Endothelial cell of umbilical vein (primary cell): ENCODE measurements around the gene TSHZ1. TPM values are rescaled to one million over a fixed set of nuclear protein-coding genes. Genes with fewer than 3 reads are reported as not detected.

ENCODE experiments used
- BruUV-seq: library from RNA; stranded (reverse); fragments of 400-500 nt; replicated peaks from 2 replicates; lab custom pipeline; 2021; lab: Mats Ljungman, UMichigan
- CTCF ChIA-PET: fragments of 300-600, 350-600 bp; sonication (Branson Sonifier 250); formaldehyde crosslinking; loops from one replicate; lab custom pipeline; 2021; ENCODE audit warnings: antibody characterized with exemption, inconsistent platforms; lab: Charles Lee
- POLR2A ChIA-PET: fragments of 300-600, 350-600 bp; sonication (Branson Sonifier 250); formaldehyde crosslinking; loops from one replicate; lab custom pipeline; 2021; ENCODE audit warnings: antibody characterized with exemption, inconsistent platforms; lab: Charles Lee
- DNase-seq: peaks from one replicate; pipeline ENCODE4 v3.0.0-alpha.2; 2011; ENCODE audit warnings: low read depth, low spot score
- FAIRE-seq: peaks from 2 replicates; lab custom pipeline; 2011; peaks lifted over from hg19 to GRCh38; lab: Jason Lieb, UNC
- H2AFZ ChIP-seq: 2 replicates; pipeline ENCODE4 v1.6.0; 2012; ENCODE audit warnings: low read depth, low read length, control low read depth, inconsistent platforms
- H3K27ac ChIP-seq: 2 replicates; pipeline ENCODE4 v1.5.1; 2011; ENCODE audit warnings: low read depth, mild to moderate bottlenecking, control low read depth, low read length, moderate library complexity; ENCODE audit not compliant: insufficient read depth
- H3K27me3 ChIP-seq, 2 experiments: 2 replicates each; pipeline versions ENCODE4 v1.6.0 to v1.6.1; 2011; ENCODE audit warnings: low read length in 2 of 2, mixed read lengths in 1 of 2; ENCODE audit not compliant: control insufficient read depth in 2 of 2, insufficient read depth in 2 of 2
- H3K36me3 ChIP-seq, 2 experiments: 2 replicates in 1 of 2; 3 replicates in 1 of 2; pipeline ENCODE4 v1.5.1; 2011; ENCODE audit warnings: low read length in 2 of 2, mild to moderate bottlenecking in 1 of 2, moderate library complexity in 1 of 2; ENCODE audit not compliant: control insufficient read depth in 2 of 2, insufficient read depth in 2 of 2; ENCODE audit errors: extremely low read depth in 1 of 2
- H3K4me1 ChIP-seq: 3 replicates; pipeline ENCODE4 v1.5.1; 2011; ENCODE audit warnings: mild to moderate bottlenecking, low read length; ENCODE audit not compliant: control insufficient read depth, insufficient read depth; ENCODE audit errors: extremely low read depth
- H3K4me2 ChIP-seq: 2 replicates; pipeline ENCODE4 v1.6.1; 2011; ENCODE audit warnings: low read length, control low read depth, mixed read lengths; ENCODE audit not compliant: insufficient read depth
- H3K4me3 ChIP-seq, 3 experiments: fragments of 200-600 bp in 1 of 3; sonication (generic), shearing (Covaris generic) in 1 of 3; replicated peaks in 1 of 3; 2 replicates each; pipeline ENCODE4 v1.5.1; 2011 to 2016; ENCODE audit warnings: control low read depth in 3 of 3, low read length in 3 of 3, mild to moderate bottlenecking in 2 of 3, inconsistent platforms in 1 of 3, low read depth in 1 of 3, moderate library complexity in 1 of 3; ENCODE audit not compliant: insufficient read depth in 1 of 3
- H3K79me2 ChIP-seq: 2 replicates; pipeline ENCODE4 v1.6.0; 2012; ENCODE audit warnings: low read length, inconsistent platforms; ENCODE audit not compliant: control insufficient read depth, insufficient read depth
- H3K9ac ChIP-seq: replicated peaks from 2 replicates; pipeline ENCODE3; 2011; ENCODE audit warnings: low read length, control low read depth; ENCODE audit not compliant: insufficient read depth; ENCODE audit errors: extremely low read depth
- H3K9me1 ChIP-seq: replicated peaks from 3 replicates; pipeline ENCODE4 v1.6.0; 2011; ENCODE audit warnings: mild to moderate bottlenecking, low read length; ENCODE audit not compliant: control insufficient read depth, insufficient read depth; ENCODE audit errors: extremely low read depth
- H3K9me3 ChIP-seq: replicated peaks from 2 replicates; pipeline ENCODE4 v1.5.1; 2012; ENCODE audit warnings: low read length, inconsistent platforms; ENCODE audit not compliant: control insufficient read depth, insufficient read depth
- H4K20me1 ChIP-seq: replicated peaks from 2 replicates; pipeline ENCODE3; 2011; ENCODE audit warnings: mild to moderate bottlenecking, low read length; ENCODE audit not compliant: control insufficient read depth, insufficient read depth; ENCODE audit errors: extremely low read depth
- CTCF ChIP-seq, 2 donors: IDR thresholded peaks; 1 replicate in 1 of 2; 2 replicates in 1 of 2; pipeline ENCODE4 v1.5.1; 2011; ENCODE audit warnings: low read length in 2 of 2, mild to moderate bottlenecking in 2 of 2, moderate library complexity in 2 of 2, control low read depth in 1 of 2, inconsistent platforms in 1 of 2, low read depth in 1 of 2; ENCODE audit not compliant: insufficient read depth in 1 of 2; ENCODE audit errors: extremely low read depth in 1 of 2
- EZH2 ChIP-seq: IDR thresholded peaks from 2 replicates; pipeline ENCODE4 v1.6.1; 2012; ENCODE audit warnings: borderline replicate concordance, low read depth, mild to moderate bottlenecking, moderate library complexity, low read length, inconsistent platforms; ENCODE audit not compliant: severe bottlenecking
- FOS ChIP-seq: IDR thresholded peaks from 2 replicates; pipeline ENCODE4 v1.6.1; 2011; ENCODE audit warnings: mild to moderate bottlenecking, low read length, moderate library complexity, borderline replicate concordance; ENCODE audit not compliant: insufficient read depth
- GATA2 ChIP-seq: IDR thresholded peaks from 2 replicates; pipeline ENCODE4 v1.7.0; 2011; ENCODE audit warnings: low read depth, mild to moderate bottlenecking, moderate library complexity, mixed read lengths, low read length; ENCODE audit not compliant: insufficient read length, insufficient read depth
- JUN ChIP-seq: IDR thresholded peaks from 2 replicates; pipeline ENCODE4 v1.6.1; 2011; ENCODE audit warnings: borderline replicate concordance, low read depth; ENCODE audit not compliant: insufficient read length, insufficient read depth
- MAX ChIP-seq: IDR thresholded peaks from 2 replicates; pipeline ENCODE4 v1.6.1; 2011; ENCODE audit not compliant: insufficient read depth, insufficient read length
- MYC ChIP-seq: IDR thresholded peaks from one replicate; pipeline ENCODE4 v1.6.1; 2011; ENCODE audit warnings: mild to moderate bottlenecking, low read depth, low read length
- POLR2AphosphoS5 ChIP-seq: IDR thresholded peaks from 2 replicates; pipeline ENCODE4 v1.6.1; 2012; ENCODE audit warnings: low read depth, mild to moderate bottlenecking, control low read depth, low read length, moderate library complexity; ENCODE audit not compliant: insufficient read depth
- dilution Hi-C: fragments of 300-500 bp; cut with MboI; formaldehyde crosslinking; loops from one replicate; pipeline ENCODE4 v1.15.0; 2019; ENCODE audit warnings: low sequenced_read_pairs; ENCODE audit not compliant: extremely low pct_ligation_motif_present
- intact Hi-C: fragments of 100-400 bp; cut with micrococcal nuclease; formaldehyde crosslinking; loops from one replicate; pipeline ENCODE4 v1.10.0; 2022
- polyA plus RNA-seq, 4 experiments: library from polyadenylated mRNA; depleted of rRNA in 3 of 4; stranded (reverse) in 3 of 4; unstranded in 1 of 4; fragments of >200 nt; gene quantifications; 2 replicates each; pipeline versions ENCODE4 v1.2.1 to v1.2.3, GENCODE V29; 2011 to 2012; ENCODE audit warnings: missing spikeins in 1 of 4
- total RNA-seq: library from RNA; stranded (reverse); gene quantifications from 2 replicates; pipeline ENCODE4 v1.2.3, GENCODE V29; 2021

Gene TSHZ1
- total and polyA plus RNA-seq, 2 donors (not counting 3 experiments of a cell fraction or from before 2014, with no cell fraction given), result 4.2 to 10.2 TPM

GRCh38 chr18:75264926-75265597 is 54.5 kb downstream of the TSHZ1 start:
- dilution Hi-C loops (no loop called here), intact Hi-C loops (loop anchor here (5.0 kb wide), 1 partner anchor 53 kb away; the partner anchor contains the start of gene TSHZ1)
- Histone ChIP-seq H3K27me3 (no peaks in the 10 kb centered on the region), H3K9me1 (no peaks in the 10 kb centered on the region), H3K9ac (no peak overlapping the region), H3K4me2 (peak overlapping the region; percentile 25), H3K4me1 (peaks cover 19% of the 10 kb centered on the region), H3K79me2 (no peaks in the 10 kb centered on the region), H2AFZ (no peak overlapping the region), H4K20me1 (no peaks in the 10 kb centered on the region), H3K27ac (no peak overlapping the region), H3K36me3 (no peaks in the 10 kb centered on the region), H3K4me3 (no peak overlapping the region), H3K9me3 (no peaks in the 10 kb centered on the region)
- POLR2A ChIA-PET, result no interaction called here
- no TSS peak for BruUV-seq
- CTCF ChIA-PET, result interaction anchor here (0.5 to 1.6 kb wide), 4 partner anchors 12 to 612 kb away, joined by 3 to 4 read pairs (median 4); no protein-coding TSS in a partner anchor
- no peak for TF ChIP-seq MAX
- no peak for TF ChIP-seq EZH2
- TF ChIP-seq GATA2, result no peak
- TF ChIP-seq FOS, result no peak
- TF ChIP-seq POLR2AphosphoS5, result no peak
- no peak for TF ChIP-seq MYC
- no peak for TF ChIP-seq CTCF (IDR thresholded peaks at IDR 0.05; ENCODE audit: extremely low read depth in 1 of 2, insufficient read depth in 1 of 2, low read depth in 1 of 2, low read length in 2 of 2)
- TF ChIP-seq JUN, result no peak
- FAIRE-seq (peak; percentile 8), DNase-seq (no peak)
